Skeletal muscle satellite cell (primary cell): ENCODE results near the gene LINC00237.

ENCODE experiments used
- H3K27me3 ChIP-seq: 2 replicates; pipeline ENCODE4 v1.7.0; 2013; ENCODE audit warnings: low read length; ENCODE audit not compliant: control insufficient read depth, insufficient read depth
- H3K36me3 ChIP-seq: 2 replicates; pipeline ENCODE4 v1.7.0; 2013; ENCODE audit warnings: mild to moderate bottlenecking, control low read depth, low read length; ENCODE audit not compliant: insufficient read depth
- H3K4me1 ChIP-seq: 2 replicates; pipeline ENCODE4 v1.7.0; 2013; ENCODE audit warnings: low read length; ENCODE audit not compliant: control insufficient read depth, insufficient read depth
- H3K4me2 ChIP-seq: 2 replicates; pipeline ENCODE4 v1.7.0; 2013; ENCODE audit warnings: mild to moderate bottlenecking, low read length
- H3K4me3 ChIP-seq: 2 replicates; pipeline ENCODE4 v1.7.0; 2013; ENCODE audit warnings: low read length
- H3K9ac ChIP-seq: 2 replicates; pipeline ENCODE4 v1.7.0; 2013; ENCODE audit warnings: mild to moderate bottlenecking, low read depth, low read length, moderate library complexity
- H3K9me3 ChIP-seq: replicated peaks from 2 replicates; pipeline ENCODE4 v1.7.0; 2013; ENCODE audit warnings: mild to moderate bottlenecking, control low read depth, low read length

LINC00237 gene

DNA sequence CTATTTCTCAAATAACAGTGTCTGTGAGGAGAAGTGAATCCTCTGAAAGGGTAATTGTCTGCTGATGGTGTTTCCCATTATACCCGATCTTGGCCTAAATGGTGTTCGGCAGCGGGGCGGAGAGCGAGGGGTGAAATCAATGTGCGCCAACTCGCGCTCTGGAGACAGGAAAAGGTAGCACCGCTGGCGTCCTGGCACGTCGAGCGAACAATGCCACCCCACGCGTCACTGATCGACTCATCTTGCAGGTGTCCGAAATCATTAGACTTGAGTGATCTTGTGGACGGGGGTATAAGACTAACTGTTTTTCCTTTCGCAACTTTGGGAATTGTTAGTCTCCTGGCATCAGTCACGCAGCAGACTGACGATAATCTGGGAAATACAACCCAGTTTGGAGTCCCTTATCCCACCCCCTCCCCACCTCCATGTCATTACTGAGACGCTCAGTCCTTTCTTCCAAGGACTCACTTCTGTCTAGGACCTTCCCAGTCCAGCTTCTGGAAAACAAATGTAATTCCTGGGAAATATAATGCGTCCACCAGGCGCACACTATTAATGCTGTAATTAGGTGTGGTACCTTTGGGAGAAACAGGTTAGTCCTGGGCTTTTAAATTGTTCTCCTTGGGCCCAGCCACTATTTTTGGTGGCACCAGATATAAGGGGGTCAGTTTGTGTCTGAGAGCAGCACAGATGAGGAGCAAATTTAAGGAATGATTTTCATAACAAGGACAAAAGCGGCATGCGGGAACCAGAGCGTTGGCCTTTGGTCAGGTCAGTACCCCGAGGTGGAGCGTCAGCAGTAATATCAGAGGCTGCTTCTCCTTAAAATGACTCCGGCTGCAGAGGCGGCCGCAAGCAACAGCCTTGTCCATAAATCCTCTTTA, 2.3 kb downstream of the LINC00237 start:
- Histone ChIP-seq H3K9ac (no peak overlapping the region), H3K9me3 (no peaks in the 10 kb centered on the region), H3K4me1 (peaks cover 16% of the 10 kb centered on the region), H3K4me2 (no peak overlapping the region), H3K27me3 (peaks cover 99% of the 10 kb centered on the region), H3K4me3 (no peak overlapping the region), H3K36me3 (no peaks in the 10 kb centered on the region)

DNA sequence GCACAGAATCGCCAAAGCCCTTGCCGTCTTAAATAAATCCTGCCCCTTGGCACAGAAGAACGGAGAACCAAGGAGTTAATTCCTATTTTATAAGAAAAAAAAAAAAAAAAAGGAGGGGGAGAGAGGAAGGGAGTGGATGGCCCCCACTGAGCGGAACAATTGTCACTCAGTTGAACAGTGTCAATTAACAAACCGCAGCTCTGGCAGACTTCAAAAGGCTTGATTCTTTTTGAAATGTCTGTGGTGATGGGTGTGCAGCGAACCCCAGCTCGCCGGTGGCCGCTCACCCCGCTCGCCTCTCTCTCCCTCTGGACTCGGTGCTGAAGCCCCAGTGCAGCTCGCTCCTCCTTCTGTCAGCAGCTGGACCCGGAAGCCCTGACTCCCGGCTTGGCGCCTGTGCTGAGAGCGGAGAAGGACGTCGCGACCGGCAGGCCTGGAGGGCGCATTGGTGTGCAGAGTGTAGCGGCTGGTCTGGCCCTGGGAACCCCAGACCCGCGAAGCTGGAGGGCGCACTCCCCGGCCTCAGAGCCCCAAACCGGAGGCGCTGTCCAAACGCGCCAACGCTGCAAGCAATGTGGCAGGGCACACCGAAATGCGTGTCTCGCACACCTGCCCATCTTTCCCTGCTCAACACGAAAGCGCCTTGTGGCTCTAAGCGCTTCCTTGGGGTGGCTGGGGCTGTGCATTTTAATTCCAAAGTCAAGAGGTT, 3.4 kb downstream of the LINC00237 start:
- Histone ChIP-seq H3K4me1 (peaks cover 16% of the 10 kb centered on the region), H3K4me2 (peak overlapping the region; percentile 62), H3K4me3 (peak overlapping the region; percentile 47), H3K9me3 (no peaks in the 10 kb centered on the region), H3K9ac (no peak overlapping the region), H3K27me3 (peaks cover 99% of the 10 kb centered on the region), H3K36me3 (no peaks in the 10 kb centered on the region)

DNA sequence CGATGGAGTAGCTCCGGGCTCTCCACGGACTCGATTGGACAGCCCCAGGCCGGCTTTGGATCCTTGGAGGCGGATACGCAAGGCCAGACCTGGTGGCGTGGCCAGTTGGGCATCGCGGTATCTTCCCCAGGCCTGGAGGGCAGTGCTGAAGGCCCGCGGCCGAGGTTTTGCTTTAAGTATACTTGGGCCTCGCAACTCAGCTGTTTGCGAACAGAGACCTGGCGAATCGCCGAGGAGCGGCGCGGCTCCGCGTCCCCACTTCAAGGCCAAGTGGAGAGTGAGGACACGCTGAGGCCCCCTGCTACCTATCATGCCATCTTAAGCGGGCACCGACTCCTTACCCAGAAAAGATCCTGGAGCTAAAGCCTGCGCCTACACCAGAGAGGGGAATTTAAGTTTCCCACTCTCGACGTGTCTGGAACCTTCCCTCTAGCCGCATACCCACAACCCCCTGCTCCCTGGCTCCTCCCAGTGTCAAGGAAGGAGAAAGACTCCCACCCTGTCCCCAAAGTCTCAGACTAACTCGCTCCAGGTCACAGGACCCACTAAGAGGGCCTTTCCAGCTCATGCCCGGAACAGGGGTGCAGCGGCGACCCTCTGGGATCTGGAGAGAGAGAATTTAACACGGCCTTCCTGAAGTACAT, 4.1 kb downstream of the LINC00237 start:
- peak overlapping the region; percentile 16 for H3K4me3 ChIP-seq
- peak overlapping the region; percentile 62 for H3K4me2 ChIP-seq
- no peaks in the 10 kb centered on the region for H3K36me3 ChIP-seq
- H3K9ac ChIP-seq: no peak overlapping the region
- H3K9me3 ChIP-seq: no peaks in the 10 kb centered on the region
- peaks cover 16% of the 10 kb centered on the region for H3K4me1 ChIP-seq
- peaks cover 99% of the 10 kb centered on the region for H3K27me3 ChIP-seq

DNA sequence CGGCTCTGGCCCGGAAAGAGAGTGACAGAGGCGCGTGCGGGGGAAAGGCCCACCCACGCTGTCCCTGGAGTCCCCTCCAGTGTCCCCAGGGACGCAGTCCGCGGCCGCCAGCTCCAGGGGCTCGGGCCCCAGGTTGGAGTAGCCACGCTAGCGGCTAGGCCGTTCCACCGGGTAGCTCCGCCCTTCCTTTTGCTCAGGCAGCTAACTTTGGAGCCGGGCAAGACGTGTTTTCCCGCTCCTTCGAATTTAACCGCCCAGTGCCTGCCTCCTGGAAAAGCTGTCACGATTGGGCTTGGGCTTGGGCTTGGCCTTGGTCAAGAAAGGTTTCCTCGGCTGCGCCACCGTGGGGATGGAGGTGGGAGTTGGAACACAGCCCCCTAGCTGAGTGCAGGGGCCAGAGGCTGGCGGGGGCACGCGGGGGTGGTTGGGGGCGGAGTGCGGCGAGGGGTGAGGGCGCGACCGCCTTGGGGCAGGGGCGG, 4.7 kb downstream of the LINC00237 start:
- H3K36me3 ChIP-seq: no peaks in the 10 kb centered on the region
- H3K4me1 ChIP-seq: peaks cover 16% of the 10 kb centered on the region
- H3K4me3 ChIP-seq: no peak overlapping the region
- no peaks in the 10 kb centered on the region for H3K9me3 ChIP-seq
- no peak overlapping the region for H3K9ac ChIP-seq
- peaks cover 98% of the 10 kb centered on the region for H3K27me3 ChIP-seq
- H3K4me2 ChIP-seq: peak overlapping the region; percentile 74

DNA sequence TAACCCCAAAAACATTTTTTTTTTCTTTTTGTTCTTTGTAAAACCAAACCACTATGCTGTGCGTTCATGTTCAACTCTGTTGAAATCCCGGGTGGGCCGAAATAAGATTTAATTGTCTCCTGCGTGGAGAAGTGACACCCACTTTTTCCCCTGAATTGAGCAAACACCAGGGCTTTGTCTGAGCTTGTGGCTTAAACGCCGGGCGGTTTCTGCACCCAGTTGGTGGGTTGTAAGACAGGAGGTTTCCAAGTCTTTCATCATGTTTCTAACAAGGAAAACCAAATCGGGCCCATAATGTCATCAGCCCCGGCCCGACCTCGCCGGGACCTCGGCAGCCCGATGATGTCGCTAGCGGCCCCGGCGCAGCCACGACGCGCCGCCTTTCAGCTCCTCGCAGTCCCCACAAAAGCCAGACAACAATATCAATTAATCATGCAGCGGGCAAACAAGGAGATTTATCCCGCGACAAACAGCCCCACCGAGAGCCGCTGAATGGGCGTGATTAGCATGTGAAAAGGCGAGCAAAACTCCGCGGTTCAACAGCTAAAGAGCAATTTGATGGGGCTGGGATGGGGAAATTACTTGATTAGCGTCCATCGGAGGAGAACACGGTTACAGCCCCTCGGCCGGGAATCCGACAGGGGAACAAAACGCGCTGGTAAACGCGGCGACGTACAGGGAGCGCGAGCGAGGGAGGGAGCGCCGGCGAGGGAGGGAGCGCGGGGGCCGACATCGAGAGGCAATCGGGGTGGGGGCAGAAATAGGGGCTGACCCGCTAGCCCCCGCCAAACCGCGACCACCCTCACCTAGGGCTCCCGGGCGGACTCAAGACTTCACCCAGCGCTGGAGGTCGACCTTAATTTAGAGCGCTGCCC, 5.3 kb downstream of the LINC00237 start:
- no peak overlapping the region for H3K9ac ChIP-seq
- H3K9me3 ChIP-seq: no peaks in the 10 kb centered on the region
- no peaks in the 10 kb centered on the region for H3K36me3 ChIP-seq
- H3K4me1 ChIP-seq: peaks cover 16% of the 10 kb centered on the region
- H3K4me2 ChIP-seq: peak overlapping the region; percentile 74
- H3K4me3 ChIP-seq: peak overlapping the region; percentile 52
- H3K27me3 ChIP-seq: peaks cover 95% of the 10 kb centered on the region

DNA sequence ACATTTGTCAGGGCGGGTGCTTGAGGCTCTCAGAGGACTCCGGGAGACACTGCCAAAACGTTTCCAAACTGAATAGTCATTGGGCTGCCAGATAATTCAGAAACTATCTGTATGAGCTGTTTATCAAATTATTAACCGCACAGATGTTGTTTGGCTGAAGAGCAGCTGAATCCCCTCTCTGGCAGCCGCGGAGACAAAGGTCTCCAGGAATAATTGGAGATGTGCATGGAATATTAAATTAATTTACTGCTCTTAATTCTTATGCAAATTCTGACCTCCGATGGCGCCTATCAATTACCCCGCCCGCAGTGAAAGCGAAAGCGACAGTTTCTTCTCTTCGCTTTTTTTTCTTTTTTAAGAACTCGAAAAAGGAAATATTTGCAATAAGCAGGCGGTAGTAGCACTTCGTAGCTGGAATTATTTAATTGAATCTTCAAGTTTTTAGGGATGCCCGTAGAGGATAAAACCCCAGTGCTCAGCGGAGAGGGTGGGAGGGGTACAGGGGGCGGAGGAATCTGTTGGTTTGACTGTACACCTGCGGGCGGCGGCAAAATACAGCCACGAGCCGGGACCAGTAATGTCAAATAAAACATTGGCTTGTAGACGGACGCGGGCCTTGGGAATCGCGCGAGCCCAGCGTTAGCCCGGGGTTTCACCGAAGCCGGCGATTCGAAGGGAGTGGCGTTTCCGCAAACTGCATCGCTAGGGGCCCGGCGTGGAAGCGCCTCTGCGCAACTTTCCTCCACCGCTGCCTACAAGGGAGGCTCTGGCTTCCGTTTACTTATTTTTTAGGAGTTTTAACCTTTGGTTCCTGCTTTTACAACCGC, 6.2 kb downstream of the LINC00237 start:
- Histone ChIP-seq H3K9me3 (no peaks in the 10 kb centered on the region), H3K4me1 (peaks cover 16% of the 10 kb centered on the region), H3K27me3 (peaks cover 90% of the 10 kb centered on the region), H3K36me3 (no peaks in the 10 kb centered on the region), H3K4me2 (peak overlapping the region; percentile 74), H3K4me3 (peak overlapping the region; percentile 52), H3K9ac (no peak overlapping the region)

DNA sequence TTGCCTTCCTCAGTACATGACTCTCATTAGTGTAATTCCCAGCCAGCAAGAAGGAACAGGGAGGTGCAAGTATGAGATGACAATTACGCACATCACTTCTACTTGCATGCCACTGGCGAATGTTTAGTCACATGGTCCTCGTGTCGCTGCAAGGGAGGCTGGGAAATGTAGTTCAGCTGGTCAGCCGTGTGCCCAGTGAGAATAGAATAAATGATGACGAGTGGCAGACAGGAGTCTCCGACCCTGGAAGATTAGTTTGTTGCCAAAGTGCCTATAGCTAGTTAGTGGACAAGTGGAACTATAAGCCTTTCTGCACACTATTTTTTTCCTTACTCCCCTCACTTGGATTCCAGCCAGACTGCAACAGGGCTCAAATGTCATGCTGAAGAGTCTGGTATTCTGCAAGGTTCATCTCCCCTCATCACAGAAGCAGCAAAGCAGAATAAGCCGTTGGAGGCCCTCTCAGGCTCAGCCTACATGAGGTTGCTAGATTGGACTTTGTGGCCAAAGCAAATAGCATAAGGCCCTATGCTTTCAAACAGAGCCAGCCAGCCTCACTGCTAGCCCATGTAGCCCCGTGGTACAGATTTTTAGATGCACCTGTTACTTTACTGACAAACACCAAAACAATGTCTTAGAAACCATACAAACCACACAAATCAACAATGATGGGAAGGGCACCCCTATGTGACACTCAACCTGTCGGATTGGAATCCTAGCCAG, 9.7 kb downstream of the LINC00237 start:
- no peak overlapping the region for H3K4me2 ChIP-seq
- H3K9ac ChIP-seq: no peak overlapping the region
- H3K9me3 ChIP-seq: no peaks in the 10 kb centered on the region
- peaks cover 7% of the 10 kb centered on the region for H3K4me1 ChIP-seq
- H3K36me3 ChIP-seq: no peaks in the 10 kb centered on the region
- H3K27me3 ChIP-seq: peaks cover 80% of the 10 kb centered on the region
- no peak overlapping the region for H3K4me3 ChIP-seq

DNA sequence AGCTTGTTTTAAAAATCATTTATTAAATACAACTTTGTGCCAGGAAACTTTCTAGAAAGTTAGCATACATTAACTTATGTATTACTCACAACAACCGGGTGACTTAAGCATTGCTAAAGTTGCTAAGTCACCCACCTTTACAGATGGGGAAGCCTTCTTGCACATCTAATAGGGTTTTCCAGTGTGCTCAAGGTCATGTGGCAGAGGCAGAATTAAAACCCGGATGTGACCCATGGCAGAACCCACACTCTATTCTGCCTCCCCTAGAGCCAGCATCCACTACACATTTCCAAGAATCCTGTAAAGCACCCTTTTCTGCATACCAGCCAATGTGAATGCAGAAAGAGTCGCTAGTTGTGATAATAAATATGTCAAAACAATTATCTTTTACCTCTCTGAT, 13.4 kb downstream of the LINC00237 start:
- Histone ChIP-seq H3K36me3 (no peaks in the 10 kb centered on the region), H3K4me1 (no peaks in the 10 kb centered on the region), H3K9me3 (no peaks in the 10 kb centered on the region), H3K9ac (no peak overlapping the region), H3K27me3 (peaks cover 63% of the 10 kb centered on the region), H3K4me2 (no peak overlapping the region), H3K4me3 (no peak overlapping the region)

DNA sequence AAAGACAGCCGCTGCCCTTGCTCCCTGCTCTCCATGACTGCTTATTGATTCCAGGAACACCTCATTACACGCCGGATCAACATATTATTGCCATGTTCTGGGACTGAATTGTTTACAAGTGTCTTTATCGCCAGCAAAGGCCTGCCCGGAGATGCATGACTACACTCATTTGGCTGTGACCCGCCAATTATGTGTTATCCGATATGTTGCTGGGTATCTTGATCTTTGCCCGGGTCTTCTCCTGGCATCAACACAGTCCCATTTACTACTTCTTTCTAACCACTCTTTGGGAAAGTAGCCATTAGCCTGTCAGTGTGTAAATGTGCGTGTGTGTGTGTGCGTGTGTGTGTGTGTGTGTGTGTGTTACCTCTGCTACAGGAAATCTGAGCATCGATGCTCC, 15.4 kb downstream of the LINC00237 start:
- H3K4me2 ChIP-seq: no peak overlapping the region
- no peaks in the 10 kb centered on the region for H3K36me3 ChIP-seq
- no peaks in the 10 kb centered on the region for H3K9me3 ChIP-seq
- H3K27me3 ChIP-seq: peaks cover 47% of the 10 kb centered on the region
- H3K9ac ChIP-seq: no peak overlapping the region
- H3K4me1 ChIP-seq: no peaks in the 10 kb centered on the region
- H3K4me3 ChIP-seq: no peak overlapping the region

DNA sequence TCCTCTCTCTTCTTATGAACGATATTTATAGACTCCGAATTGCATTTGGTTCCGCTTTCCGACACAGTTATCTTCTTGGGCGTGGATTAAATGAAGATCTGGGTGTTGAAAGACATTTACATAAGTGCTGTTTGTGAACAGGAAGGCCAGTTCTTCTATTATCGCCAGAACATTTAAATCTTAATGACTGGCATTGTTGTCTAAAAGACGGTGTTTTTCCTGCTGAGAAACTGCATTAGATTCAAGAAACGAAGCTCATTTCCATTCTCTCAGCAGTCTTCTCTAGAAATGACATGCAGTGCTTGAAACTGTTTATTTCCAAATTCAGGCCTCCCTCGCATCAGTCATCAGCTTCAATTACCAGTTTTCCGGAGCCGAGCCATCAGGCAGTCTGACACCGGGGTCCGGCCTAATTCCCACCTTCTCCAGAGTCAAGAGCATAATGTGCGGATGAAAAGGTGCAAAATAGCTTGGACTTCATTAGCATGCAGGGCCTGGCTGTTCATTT, 16.0 kb downstream of the LINC00237 start:
- H3K4me3 ChIP-seq: no peak overlapping the region
- no peaks in the 10 kb centered on the region for H3K36me3 ChIP-seq
- H3K4me2 ChIP-seq: no peak overlapping the region
- H3K9me3 ChIP-seq: no peaks in the 10 kb centered on the region
- peaks cover 44% of the 10 kb centered on the region for H3K27me3 ChIP-seq
- no peaks in the 10 kb centered on the region for H3K4me1 ChIP-seq
- no peak overlapping the region for H3K9ac ChIP-seq
